ENCODE measurements around the gene MPC1. TPM values are rescaled to one million over a fixed set of nuclear protein-coding genes. Genes with fewer than 3 reads are reported as not detected.

Gene MPC1
- 2.6 to 4.5 TPM (median 3.8 TPM) in 5 replicates for total RNA-seq (2022; extraction: Qiagen RNA extraction; ENCODE audit: low read depth)

DNA sequence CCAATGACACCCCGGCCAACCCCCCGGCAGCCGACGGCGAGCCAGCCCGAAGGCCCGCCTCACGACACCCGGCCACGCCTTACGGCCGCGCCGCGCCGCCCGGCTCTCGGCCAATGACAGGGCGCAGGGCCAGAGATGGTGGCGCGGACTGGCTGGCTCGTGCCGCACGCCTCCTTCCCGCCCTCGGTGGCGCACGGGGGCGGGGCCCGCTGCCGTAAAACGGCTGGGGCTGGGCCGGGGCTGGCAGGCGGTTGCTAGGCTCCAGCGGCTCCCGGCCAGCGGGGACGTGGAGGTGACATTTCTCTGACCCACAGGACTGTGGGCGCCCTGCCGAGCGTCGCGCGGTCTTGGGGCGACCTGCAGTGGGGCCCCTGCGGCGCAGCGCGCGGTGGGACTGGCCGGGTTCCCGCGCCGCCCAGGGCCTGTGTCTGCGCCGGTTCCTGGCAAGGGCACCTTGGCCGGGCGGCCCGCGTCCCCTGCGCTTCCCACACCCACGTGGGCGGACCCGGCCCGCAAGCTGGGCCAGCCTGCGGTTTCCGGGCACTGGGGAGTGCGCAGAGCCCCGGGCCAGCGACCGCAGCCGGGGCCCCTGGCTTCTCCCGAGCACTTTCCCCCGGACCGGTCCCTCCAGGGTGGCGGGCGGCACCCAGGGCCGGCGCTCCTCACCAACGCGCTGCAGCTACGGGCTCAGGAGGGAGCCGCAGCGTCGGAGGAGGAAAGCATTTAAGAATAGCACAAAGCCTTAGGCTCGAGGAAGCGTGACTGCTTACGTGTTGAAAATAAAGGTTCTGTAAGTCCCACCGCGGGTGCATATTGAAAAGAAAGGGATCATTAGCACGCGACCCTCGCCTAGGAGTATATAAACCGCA is at the start of gene MPC1:
Gene MPC1, minus strand, starts transcription at position 8 of the 869 bp plus-strand sequence. CDS start 64 bp downstream, outside the sequence.

DNA sequence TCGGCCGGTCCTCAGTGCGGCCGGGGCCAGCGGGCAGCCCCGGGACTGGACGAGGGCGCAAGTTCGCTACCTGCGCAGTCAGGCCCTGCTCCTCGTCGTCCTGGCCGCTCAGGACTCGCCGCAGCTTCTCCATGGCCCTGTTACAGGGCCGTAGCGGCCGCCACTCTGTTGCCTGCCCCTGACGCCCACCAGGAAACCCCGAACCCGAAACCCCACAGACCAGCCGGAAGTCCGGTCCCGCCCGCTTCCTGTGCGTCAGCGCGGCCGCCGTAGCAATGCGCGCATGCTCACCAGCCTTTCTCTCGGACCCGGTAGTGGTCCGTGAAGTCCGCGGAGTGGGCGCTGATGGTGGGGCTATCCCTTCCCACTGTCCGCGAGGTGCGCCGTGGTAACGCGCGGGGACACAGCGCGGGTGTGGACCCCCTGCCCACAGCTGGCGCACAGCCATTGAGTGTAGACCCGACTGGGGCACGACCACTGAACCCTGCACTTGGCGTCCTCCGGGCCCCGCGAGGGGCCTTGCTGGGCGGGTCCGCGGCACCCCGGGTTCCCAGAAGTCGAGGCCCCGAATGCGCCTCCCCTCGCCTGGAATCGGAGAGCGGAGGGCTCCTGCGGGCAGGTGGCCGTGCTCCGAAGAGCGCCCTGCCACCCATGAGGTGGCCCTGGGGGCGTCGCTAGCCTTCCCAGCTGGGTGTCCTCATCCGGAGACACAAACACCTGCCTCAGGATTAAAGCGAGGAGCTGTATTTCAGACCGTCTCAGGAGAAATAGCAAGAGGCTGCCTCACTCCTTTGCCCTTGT is 40.2 kb downstream of the MPC1 start, which contains the start of gene SFT2D1:
Gene SFT2D1, minus strand, starts transcription at position 197 of the 801 bp plus-strand sequence. Its CDS starts 64 bp downstream, at position 133.

Other genes with a start within 250 kb of the MPC1 start
- gene TBXT, start 215.1 kb downstream of the MPC1 start, total RNA-seq (2022; extraction: Qiagen RNA extraction; ENCODE audit: low read depth): not detected in 5 replicates
- gene PRR18, start 74.5 kb downstream of the MPC1 start, total RNA-seq (2022; extraction: Qiagen RNA extraction; ENCODE audit: low read depth): 0.09 to 0.54 TPM (median 0.21 TPM) in 4 of 5 replicates, not detected in the other
- 25.3 to 43.6 TPM (median 41.4 TPM) in 5 replicates for gene SFT2D1, start 40.4 kb downstream of the MPC1 start, total RNA-seq (2022; extraction: Qiagen RNA extraction; ENCODE audit: low read depth)
- 0.17 to 0.20 TPM in 2 of 5 replicates, not detected in the others for gene RAMACL, start 203.7 kb upstream of the MPC1 start, total RNA-seq (2022; extraction: Qiagen RNA extraction; ENCODE audit: low read depth)
- 0.11 to 0.32 TPM (median 0.20 TPM) in 5 replicates for gene RPS6KA2, start 244.3 kb upstream of the MPC1 start, total RNA-seq (2022; extraction: Qiagen RNA extraction; ENCODE audit: low read depth)